Activated T-cell treated with anti-CD3 and anti-CD28 coated beads, Interleukin-2, amount 50 U/mL, for 72 hours (primary cell): ENCODE data around the gene EEF1AKMT4. TPM values are rescaled to one million over a fixed set of nuclear protein-coding genes. Genes with fewer than 3 reads are reported as not detected.

Experiments used
- ATAC-seq, 2 donors: fragments of 150-1000 bp; cut with Tn5 transposase; replicated peaks in 1 of 2; 2 replicates each; pipeline ENCODE4 v1.10.0; 2021; ENCODE audit warnings: moderate library complexity in 2 of 2, mild to moderate bottlenecking in 1 of 2
- DNase-seq, 2 donors: peaks; one replicate each; pipeline ENCODE4 v3.0.0; 2021 to 2022; ENCODE audit warnings: mixed read lengths in 1 of 2
- H3K27ac Mint-ChIP-seq: one replicate; pipeline ENCODE4 v1.8.0; 2022; ENCODE audit warnings: mild to moderate bottlenecking, moderate library complexity, mixed read lengths
- H3K27me3 Mint-ChIP-seq: one replicate; pipeline ENCODE4 v1.8.0; 2022; ENCODE audit warnings: low read depth, mixed read lengths
- H3K36me3 Mint-ChIP-seq, 2 donors: one replicate each; pipeline ENCODE4 v1.8.0; 2022; ENCODE audit warnings: mixed read lengths in 2 of 2, mild to moderate bottlenecking in 1 of 2; ENCODE audit not compliant: insufficient read depth in 2 of 2
- H3K4me1 Mint-ChIP-seq: one replicate; pipeline ENCODE4 v1.8.0; 2022; ENCODE audit warnings: low read depth, mixed read lengths
- H3K4me3 Mint-ChIP-seq, 2 donors: one replicate each; pipeline ENCODE4 v1.8.0; 2022; ENCODE audit warnings: mild to moderate bottlenecking in 2 of 2, mixed read lengths in 2 of 2, moderate library complexity in 2 of 2
- H3K9me3 Mint-ChIP-seq, 2 donors: one replicate each; pipeline ENCODE4 v1.8.0; 2022; ENCODE audit warnings: mixed read lengths in 2 of 2
- total RNA-seq, 2 donors: library from RNA; stranded (reverse); gene quantifications; one replicate each; pipeline ENCODE4 v1.2.3, GENCODE V29; 2022

The EEF1AKMT4 gene
- total RNA-seq, 2 donors from 2014 or later, result 3.5 to 3.6 TPM

GRCh38 chr3:184239221-184239620 is 10.3 kb upstream of the EEF1AKMT4 start:
- Mint-ChIP-seq H3K4me3 (no peak overlapping the region), H3K27ac (no peak overlapping the region), H3K9me3 (no peaks in the 10 kb centered on the region), H3K27me3 (no peaks in the 10 kb centered on the region), H3K36me3 (peaks cover 2 to 3% of the 10 kb centered on the region in 2 donors), H3K4me1 (peaks cover 7% of the 10 kb centered on the region)
- ATAC-seq, result no peak
- no peak for DNase-seq

GRCh38 chr3:184239708-184240107 is 9.8 kb upstream of the EEF1AKMT4 start:
- no peak overlapping the region for H3K27ac Mint-ChIP-seq
- H3K4me1 Mint-ChIP-seq, result peaks cover 7% of the 10 kb centered on the region
- H3K4me3 Mint-ChIP-seq, result no peak overlapping the region
- peaks cover 2 to 7% of the 10 kb centered on the region in 2 donors for H3K36me3 Mint-ChIP-seq
- H3K9me3 Mint-ChIP-seq, result no peaks in the 10 kb centered on the region
- ATAC-seq, result no peak
- DNase-seq, result no peak
- H3K27me3 Mint-ChIP-seq, result no peaks in the 10 kb centered on the region

- no peaks in the 10 kb centered on the region for H3K9me3 Mint-ChIP-seq
- no peak overlapping the region for H3K27ac Mint-ChIP-seq
- H3K4me3 Mint-ChIP-seq, result no peak overlapping the region
- ATAC-seq, result no peak
- peaks cover 7% of the 10 kb centered on the region for H3K4me1 Mint-ChIP-seq
- peaks cover 2 to 9% of the 10 kb centered on the region in 2 donors for H3K36me3 Mint-ChIP-seq
- DNase-seq, result no peak
- no peaks in the 10 kb centered on the region for H3K27me3 Mint-ChIP-seq
Observed at GRCh38 chr3:184240384-184241140, 8.9 kb upstream of the EEF1AKMT4 start.

- H3K27ac Mint-ChIP-seq, result no peak overlapping the region
- H3K4me1 Mint-ChIP-seq, result peaks cover 10% of the 10 kb centered on the region
- no peaks in the 10 kb centered on the region for H3K9me3 Mint-ChIP-seq
- no peak for ATAC-seq
- H3K27me3 Mint-ChIP-seq, result no peaks in the 10 kb centered on the region
- H3K4me3 Mint-ChIP-seq, result no peak overlapping the region
- peaks cover 2 to 9% of the 10 kb centered on the region in 2 donors for H3K36me3 Mint-ChIP-seq
- no peak for DNase-seq
Observed at GRCh38 chr3:184241141-184241446, 8.4 kb upstream of the EEF1AKMT4 start.

GRCh38 chr3:184241447-184242296 is 7.8 kb upstream of the EEF1AKMT4 start:
- peaks cover 12% of the 10 kb centered on the region for H3K4me1 Mint-ChIP-seq
- DNase-seq (no peak), ATAC-seq (peak; percentile 29 to 54)
- H3K4me3 Mint-ChIP-seq, result no peak overlapping the region
- peaks cover 2 to 9% of the 10 kb centered on the region in 2 donors for H3K36me3 Mint-ChIP-seq
- H3K27me3 Mint-ChIP-seq, result no peaks in the 10 kb centered on the region
- no peaks in the 10 kb centered on the region for H3K9me3 Mint-ChIP-seq
- H3K27ac Mint-ChIP-seq, result no peak overlapping the region

- DNase-seq, result no peak
- Mint-ChIP-seq H3K4me3 (no peak overlapping the region), H3K36me3 (peaks cover 2 to 9% of the 10 kb centered on the region in 2 donors), H3K4me1 (peaks cover 18% of the 10 kb centered on the region), H3K27me3 (no peaks in the 10 kb centered on the region), H3K27ac (no peak overlapping the region), H3K9me3 (no peaks in the 10 kb centered on the region)
- ATAC-seq, result no peak
Observed at GRCh38 chr3:184242297-184242685, 7.2 kb upstream of the EEF1AKMT4 start.

- H3K9me3 Mint-ChIP-seq, result no peaks in the 10 kb centered on the region
- ATAC-seq (peak; percentile 57 to 61), DNase-seq (peak; percentile 90)
- peak within 1 kb of the TSS; percentile 100 for H3K27ac Mint-ChIP-seq
- H3K4me3 Mint-ChIP-seq, result peak within 1 kb of the TSS; percentile 91 to 99
- no peaks in the 10 kb centered on the region for H3K27me3 Mint-ChIP-seq
- H3K36me3 Mint-ChIP-seq, result peaks cover 0 to 6% of the 10 kb centered on the region in 2 donors
- peaks cover 37% of the 10 kb centered on the region for H3K4me1 Mint-ChIP-seq
Observed at GRCh38 chr3:184248454-184249411, 739 bp upstream of the EEF1AKMT4 start, which contains the start of gene ALG3. Gene ALG3, minus strand, starts transcription at chr3:184248962. Its CDS starts 22 bp downstream, at chr3:184248940.

GRCh38 chr3:184250167-184250828 is 826 bp downstream of the EEF1AKMT4 start:
- ATAC-seq, result peak; percentile 63 to 67
- peak overlapping the region; percentile 91 to 99 for H3K4me3 Mint-ChIP-seq

GRCh38 chr3:184255291-184256039 is 6.0 kb downstream of the EEF1AKMT4 start:
- Mint-ChIP-seq H3K4me3 (no peak overlapping the region), H3K27ac (no peak overlapping the region), H3K36me3 (peaks cover 2% of the 10 kb centered on the region in 2 donors), H3K4me1 (peaks cover 19% of the 10 kb centered on the region), H3K27me3 (peaks cover 12% of the 10 kb centered on the region), H3K9me3 (no peaks in the 10 kb centered on the region)
- ATAC-seq (peak; percentile 53 to 66), DNase-seq (peak; percentile 19 to 27)

More at GRCh38 chr3:184250167-184250828, 826 bp downstream of the EEF1AKMT4 start:
- Mint-ChIP-seq H3K27me3 (no peaks in the 10 kb centered on the region), H3K27ac (no peak overlapping the region), H3K9me3 (no peaks in the 10 kb centered on the region), H3K4me1 (peaks cover 42% of the 10 kb centered on the region), H3K36me3 (no peaks in the 10 kb centered on the region)
- peak; percentile 92 to 93 for DNase-seq

GRCh38 chr3:184257083-184257915 is 7.8 kb downstream of the EEF1AKMT4 start:
- Mint-ChIP-seq H3K36me3 (peaks cover 2 to 6% of the 10 kb centered on the region in 2 donors), H3K4me3 (no peak overlapping the region), H3K9me3 (no peaks in the 10 kb centered on the region), H3K4me1 (peaks cover 27% of the 10 kb centered on the region), H3K27ac (no peak overlapping the region), H3K27me3 (peaks cover 15% of the 10 kb centered on the region)
- DNase-seq, result no peak
- no peak for ATAC-seq

- H3K36me3 Mint-ChIP-seq, result peaks cover 2 to 6% of the 10 kb centered on the region in 2 donors
- H3K27me3 Mint-ChIP-seq, result peaks cover 25% of the 10 kb centered on the region
- no peak for ATAC-seq
- peak overlapping the region in 1 of 2 donors; percentile 71 for H3K4me3 Mint-ChIP-seq
- H3K27ac Mint-ChIP-seq, result no peak overlapping the region
- no peaks in the 10 kb centered on the region for H3K9me3 Mint-ChIP-seq
- no peak for DNase-seq
- peaks cover 33% of the 10 kb centered on the region for H3K4me1 Mint-ChIP-seq
Observed at GRCh38 chr3:184258926-184259325, 9.5 kb downstream of the EEF1AKMT4 start.
